ENCODE results near the gene STRAP.

Gene STRAP

GRCh38 chr12:15858353-15858752 lies 23.8 kb upstream of the STRAP start:
- no peak for TF ChIP-seq RAD21 (IDR thresholded peaks at IDR 0.05; ENCODE audit: low read depth)
- no peak for TF ChIP-seq REST (IDR thresholded peaks at IDR 0.05; ENCODE audit: low read depth)
- no peak for TF ChIP-seq NFIC (IDR thresholded peaks at IDR 0.05)
- no peak for TF ChIP-seq CREB1 (IDR thresholded peaks at IDR 0.05; ENCODE audit: low read depth)
- TF ChIP-seq TEAD4 (IDR thresholded peaks at IDR 0.05), result no peak
- TF ChIP-seq EP300 (IDR thresholded peaks at IDR 0.05; ENCODE audit: borderline replicate concordance), result no peak
- TF ChIP-seq YY1 (IDR thresholded peaks at IDR 0.05; ENCODE audit: low read depth), result no peak
- TF ChIP-seq TCF12 (IDR thresholded peaks at IDR 0.05; ENCODE audit: low read depth), result no peak
- no peak for TF ChIP-seq FOXM1 (IDR thresholded peaks at IDR 0.05; ENCODE audit: borderline replicate concordance, low read depth)
- TF ChIP-seq USF1 (IDR thresholded peaks at IDR 0.05), result no peak

GRCh38 chr12:15859116-15859515 lies 23.1 kb upstream of the STRAP start:
- no peak for TF ChIP-seq FOXM1 (IDR thresholded peaks at IDR 0.05; ENCODE audit: borderline replicate concordance, low read depth)

- TF ChIP-seq CREB1 (IDR thresholded peaks at IDR 0.05; ENCODE audit: low read depth), result no peak
- TF ChIP-seq YY1 (IDR thresholded peaks at IDR 0.05; ENCODE audit: low read depth), result no peak
- TF ChIP-seq RAD21 (IDR thresholded peaks at IDR 0.05; ENCODE audit: low read depth), result no peak
- TF ChIP-seq EGR1 (IDR thresholded peaks at IDR 0.05), result no peak
- TF ChIP-seq REST (IDR thresholded peaks at IDR 0.05; ENCODE audit: low read depth), result no peak
- TF ChIP-seq MAX (IDR thresholded peaks at IDR 0.05), result no peak
- no peak for TF ChIP-seq ZBTB7A (IDR thresholded peaks at IDR 0.05; ENCODE audit: low read depth)
- TF ChIP-seq TAF1 (IDR thresholded peaks at IDR 0.05; ENCODE audit: low read depth), result no peak
- no peak for TF ChIP-seq TCF12 (IDR thresholded peaks at IDR 0.05; ENCODE audit: low read depth)
- no peak for TF ChIP-seq FOXM1 (IDR thresholded peaks at IDR 0.05; ENCODE audit: borderline replicate concordance, low read depth)
- no peak for TF ChIP-seq USF1 (IDR thresholded peaks at IDR 0.05)
- no peak for TF ChIP-seq TEAD4 (IDR thresholded peaks at IDR 0.05)
- no peak for TF ChIP-seq NFIC (IDR thresholded peaks at IDR 0.05)
- TF ChIP-seq EP300 (IDR thresholded peaks at IDR 0.05; ENCODE audit: borderline replicate concordance), result no peak
- TF ChIP-seq CEBPB (IDR thresholded peaks at IDR 0.05), result no peak
Observed at GRCh38 chr12:15861404-15861803, 20.8 kb upstream of the STRAP start.

GRCh38 chr12:15862840-15863239 lies 19.3 kb upstream of the STRAP start:
- TF ChIP-seq CEBPB (IDR thresholded peaks at IDR 0.05) (no peak), TAF1 (IDR thresholded peaks at IDR 0.05; ENCODE audit: low read depth) (no peak), TCF12 (IDR thresholded peaks at IDR 0.05; ENCODE audit: low read depth) (no peak), FOXM1 (IDR thresholded peaks at IDR 0.05; ENCODE audit: borderline replicate concordance, low read depth) (no peak), USF1 (IDR thresholded peaks at IDR 0.05) (no peak)

GRCh38 chr12:15863372-15863771 lies 18.8 kb upstream of the STRAP start:
- TF ChIP-seq EGR1 (IDR thresholded peaks at IDR 0.05), result no peak
- TF ChIP-seq RAD21 (IDR thresholded peaks at IDR 0.05; ENCODE audit: low read depth), result no peak
- TF ChIP-seq USF1 (IDR thresholded peaks at IDR 0.05), result no peak
- no peak for TF ChIP-seq TAF1 (IDR thresholded peaks at IDR 0.05; ENCODE audit: low read depth)
- no peak for TF ChIP-seq ZBTB7A (IDR thresholded peaks at IDR 0.05; ENCODE audit: low read depth)
- no peak for TF ChIP-seq EP300 (IDR thresholded peaks at IDR 0.05; ENCODE audit: borderline replicate concordance)
- TF ChIP-seq REST (IDR thresholded peaks at IDR 0.05; ENCODE audit: low read depth), result no peak
- no peak for TF ChIP-seq YY1 (IDR thresholded peaks at IDR 0.05; ENCODE audit: low read depth)
- no peak for TF ChIP-seq MAX (IDR thresholded peaks at IDR 0.05)
- TF ChIP-seq TCF12 (IDR thresholded peaks at IDR 0.05; ENCODE audit: low read depth), result no peak
- TF ChIP-seq NFIC (IDR thresholded peaks at IDR 0.05), result no peak
